H1 (cell line): ENCODE measurements around the gene TAF8. TPM values are rescaled to one million over a fixed set of nuclear protein-coding genes. Genes with fewer than 3 reads are reported as not detected.

Experiments used
- ATF3 ChIP-seq: IDR thresholded peaks from 2 replicates; pipeline ENCODE4 v1.6.1; 2011; ENCODE audit warnings: low read depth, mild to moderate bottlenecking, low read length; ENCODE audit not compliant: insufficient read depth
- BACH1 ChIP-seq: IDR thresholded peaks from 2 replicates; pipeline ENCODE4 v1.6.1; 2012; ENCODE audit warnings: low read length, improper control_type of control experiment
- BRCA1 ChIP-seq: IDR thresholded peaks from 2 replicates; pipeline ENCODE4 v1.6.1; 2012; ENCODE audit warnings: low read depth, low read length, improper control_type of control experiment
- CBX5 ChIP-seq: fragments of 300-800, 300-1000 bp; sonication (generic); IDR thresholded peaks from 2 replicates; pipeline ENCODE4 v1.7.1; 2016; ENCODE audit warnings: antibody characterized with exemption, low read length, low read depth
- CREB1 ChIP-seq: IDR thresholded peaks from 2 replicates; pipeline ENCODE4 v1.6.1; 2012; ENCODE audit warnings: inconsistent platforms
- EGR1 ChIP-seq: IDR thresholded peaks from 2 replicates; pipeline ENCODE4 v1.6.1; 2011; ENCODE audit warnings: low read depth, low read length, borderline replicate concordance
- EP300 ChIP-seq, 2 experiments: IDR thresholded peaks; 1 replicate in 1 of 2; 2 replicates in 1 of 2; pipeline ENCODE4 v1.6.1; 2011 to 2012; ENCODE audit warnings: low read depth in 2 of 2, low read length in 2 of 2, mild to moderate bottlenecking in 2 of 2, borderline replicate concordance in 1 of 2, inconsistent platforms in 1 of 2, moderate library complexity in 1 of 2
- EZH2 ChIP-seq: fragments of 200-600 bp; sonication (generic); IDR thresholded peaks from 2 replicates; pipeline ENCODE4 v1.7.1; 2012; ENCODE audit warnings: low read depth, mild to moderate bottlenecking, moderate library complexity, low read length, inconsistent platforms; ENCODE audit not compliant: severe bottlenecking
- FOSL1 ChIP-seq: IDR thresholded peaks from 2 replicates; pipeline ENCODE4 v1.6.1; 2011; ENCODE audit warnings: mild to moderate bottlenecking, low read depth, low read length, moderate library complexity; ENCODE audit not compliant: insufficient read depth
- GTF2F1 ChIP-seq: IDR thresholded peaks from 2 replicates; pipeline ENCODE4 v1.6.1; 2012; ENCODE audit warnings: low read depth, low read length, improper control_type of control experiment, borderline replicate concordance
- HDAC2 ChIP-seq, 2 experiments: fragments of 300-600 bp in 1 of 2; sonication (generic) in 1 of 2; IDR thresholded peaks; 2 replicates each; pipeline ENCODE4 v1.6.1; 2011 to 2012; ENCODE audit warnings: low read depth in 2 of 2, low read length in 2 of 2, mild to moderate bottlenecking in 2 of 2, moderate library complexity in 2 of 2, borderline replicate concordance in 1 of 2, inconsistent platforms in 1 of 2
- HDAC6 ChIP-seq: IDR thresholded peaks from one replicate; pipeline ENCODE4 v1.7.1; 2012; ENCODE audit warnings: low read depth, mild to moderate bottlenecking, inconsistent platforms, low read length, moderate library complexity
- JUN ChIP-seq: IDR thresholded peaks from 2 replicates; pipeline ENCODE4 v1.6.1; 2011; ENCODE audit warnings: low read depth, mild to moderate bottlenecking, improper control_type of control experiment, low read length
- NANOG ChIP-seq: IDR thresholded peaks from 2 replicates; pipeline ENCODE4 v1.6.1; 2011; ENCODE audit warnings: low read length, low read depth, mild to moderate bottlenecking, inconsistent platforms; ENCODE audit not compliant: insufficient read depth, poor library complexity, severe bottlenecking
- POLR2AphosphoS5 ChIP-seq: IDR thresholded peaks from 2 replicates; pipeline ENCODE4 v1.6.1; 2011; ENCODE audit warnings: low read depth, low read length
- RBBP5 ChIP-seq: IDR thresholded peaks from 2 replicates; pipeline ENCODE4 v1.7.1; 2012; ENCODE audit warnings: low read depth, mild to moderate bottlenecking, inconsistent platforms, low read length, moderate library complexity, borderline replicate concordance
- SIRT6 ChIP-seq: IDR thresholded peaks from one replicate; pipeline ENCODE4 v1.7.1; 2012; ENCODE audit warnings: low read length, inconsistent platforms
- polyA plus RNA-seq, 7 experiments: library from polyadenylated mRNA; depleted of rRNA in 3 of 7; stranded (reverse) in 5 of 7; unstranded in 2 of 7; fragments of >200 nt in 5 of 7; fragments of 200-250 nt in 2 of 7; gene quantifications; 1 replicate in 5 of 7; 2 replicates in 1 of 7; 4 replicates in 1 of 7; pipeline versions ENCODE4 v1.2.1 to v1.2.3, GENCODE V29; 2011 to 2013; ENCODE audit warnings: missing spikeins in 2 of 7, mixed read lengths in 2 of 7
- total RNA-seq: library from RNA; stranded (reverse); fragmentation: NEBNext Ultra II Directional; extraction: Animal tissue kit (Norgen Biotek cat#: 25700); gene quantifications from 2 replicates; pipeline ENCODE4 v1.2.1, GENCODE V29; 2021
- TF ChIP-seq, protein P1 (sequence below): IDR thresholded peaks from 2 replicates; pipeline ENCODE4 v1.6.1; 2011; ENCODE audit warnings: low read length, improper control_type of control experiment
- TF ChIP-seq, protein P2 (sequence below): IDR thresholded peaks from 2 replicates; pipeline ENCODE4 v1.6.1; 2012; ENCODE audit warnings: low read length, inconsistent platforms
- TF ChIP-seq, protein P3 (sequence below): IDR thresholded peaks from 2 replicates; pipeline ENCODE4 v1.6.1; 2012; ENCODE audit warnings: inconsistent platforms

Gene TAF8
- total and polyA plus RNA-seq, 2 of the 8 experiments (the other 6 are each of a cell fraction or from before 2014, with no cell fraction given) = 32.2 to 34.0 TPM

- no peak for TF ChIP-seq BACH1
- no peak for TF ChIP-seq ATF3
- TF ChIP-seq POLR2AphosphoS5 = no peak
- no peak for TF ChIP-seq NANOG
- no peak for TF ChIP-seq BRCA1
- no peak for TF ChIP-seq RBBP5
- no peak for TF ChIP-seq CBX5
- 0 out of 2 replicates have a peak, but pooled peaks have one; percentile 3 for TF ChIP-seq JUN
- TF ChIP-seq FOSL1 = no peak
- TF ChIP-seq GTF2F1 = no peak
- TF ChIP-seq SIRT6 = no peak
- TF ChIP-seq HDAC6 = no peak
- TF ChIP-seq, protein P1, sequence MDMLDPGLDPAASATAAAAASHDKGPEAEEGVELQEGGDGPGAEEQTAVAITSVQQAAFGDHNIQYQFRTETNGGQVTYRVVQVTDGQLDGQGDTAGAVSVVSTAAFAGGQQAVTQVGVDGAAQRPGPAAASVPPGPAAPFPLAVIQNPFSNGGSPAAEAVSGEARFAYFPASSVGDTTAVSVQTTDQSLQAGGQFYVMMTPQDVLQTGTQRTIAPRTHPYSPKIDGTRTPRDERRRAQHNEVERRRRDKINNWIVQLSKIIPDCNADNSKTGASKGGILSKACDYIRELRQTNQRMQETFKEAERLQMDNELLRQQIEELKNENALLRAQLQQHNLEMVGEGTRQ = no peak
- no peak for TF ChIP-seq HDAC2 (IDR thresholded peaks at IDR 0.05; ENCODE audit: borderline replicate concordance in 1 of 2, low read depth in 2 of 2, low read length in 2 of 2)
- TF ChIP-seq CREB1 = 0 out of 2 replicates have a peak, but pooled peaks have one; percentile 37
- TF ChIP-seq, protein P2, sequence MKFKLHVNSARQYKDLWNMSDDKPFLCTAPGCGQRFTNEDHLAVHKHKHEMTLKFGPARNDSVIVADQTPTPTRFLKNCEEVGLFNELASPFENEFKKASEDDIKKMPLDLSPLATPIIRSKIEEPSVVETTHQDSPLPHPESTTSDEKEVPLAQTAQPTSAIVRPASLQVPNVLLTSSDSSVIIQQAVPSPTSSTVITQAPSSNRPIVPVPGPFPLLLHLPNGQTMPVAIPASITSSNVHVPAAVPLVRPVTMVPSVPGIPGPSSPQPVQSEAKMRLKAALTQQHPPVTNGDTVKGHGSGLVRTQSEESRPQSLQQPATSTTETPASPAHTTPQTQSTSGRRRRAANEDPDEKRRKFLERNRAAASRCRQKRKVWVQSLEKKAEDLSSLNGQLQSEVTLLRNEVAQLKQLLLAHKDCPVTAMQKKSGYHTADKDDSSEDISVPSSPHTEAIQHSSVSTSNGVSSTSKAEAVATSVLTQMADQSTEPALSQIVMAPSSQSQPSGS = peak; percentile 55; the same call in 1 of the 2 replicates
- no peak for TF ChIP-seq EZH2
- no peak for TF ChIP-seq EP300 (IDR thresholded peaks at IDR 0.05; ENCODE audit: borderline replicate concordance in 1 of 2, low read depth in 2 of 2, low read length in 2 of 2)
- TF ChIP-seq, protein P3, sequence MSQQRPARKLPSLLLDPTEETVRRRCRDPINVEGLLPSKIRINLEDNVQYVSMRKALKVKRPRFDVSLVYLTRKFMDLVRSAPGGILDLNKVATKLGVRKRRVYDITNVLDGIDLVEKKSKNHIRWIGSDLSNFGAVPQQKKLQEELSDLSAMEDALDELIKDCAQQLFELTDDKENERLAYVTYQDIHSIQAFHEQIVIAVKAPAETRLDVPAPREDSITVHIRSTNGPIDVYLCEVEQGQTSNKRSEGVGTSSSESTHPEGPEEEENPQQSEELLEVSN = no peak
- TF ChIP-seq EGR1 = no peak
Observed at GRCh38 chr6:42043787-42044475, 6.4 kb upstream of the TAF8 start (continued).
